K562 (cell line): ENCODE data around the gene PYY. TPM values are rescaled to one million over a fixed set of nuclear protein-coding genes. Genes with fewer than 3 reads are reported as not detected.

ENCODE experiments used
- ATAC-seq: fragments of 200-7000 bp; cut with Tn5 transposase; 3 replicates; pipeline ENCODE4 v1.9.1; 2020; ENCODE audit warnings: moderate library complexity
- BruUV-seq: library from RNA; stranded (reverse); fragments of 400-500 nt; replicated peaks from 2 replicates; lab custom pipeline; 2021; lab: Mats Ljungman, UMichigan
- CTCF ChIA-PET: fragments of 300-600 bp; formaldehyde crosslinking; extraction: SDS; loops from one replicate; lab custom pipeline; 2021; ENCODE audit warnings: low intra/inter-chr PET ratio; lab: Yijun Ruan, JAX
- POLR2A ChIA-PET: fragments of 300-600, 350-650 bp; sonication (Branson Sonifier 250); formaldehyde crosslinking; extraction: SDS; loops from one replicate; lab custom pipeline; 2021; ENCODE audit warnings: antibody characterized with exemption, inconsistent platforms; lab: Yijun Ruan, JAX
- DNase-seq, 4 experiments: peaks; one replicate each; pipeline versions ENCODE4 v3.0.0 to v3.0.0-alpha.2; 2011 to 2018; ENCODE audit warnings: low spot score in 3 of 4, mixed read lengths in 3 of 4; ENCODE audit errors: extremely low read depth in 1 of 4
- FAIRE-seq: peaks from 2 replicates; lab custom pipeline; 2011; peaks lifted over from hg19 to GRCh38; lab: Jason Lieb, UNC
- H2AFZ ChIP-seq: 2 replicates; pipeline ENCODE4 v1.6.0; 2011; ENCODE audit warnings: low read depth, low read length, control low read depth, inconsistent platforms
- H3K27ac ChIP-seq: fragments of 200-600 bp; 3 replicates; pipeline ENCODE4 v1.8.0; 2011; ENCODE audit warnings: low read depth, mild to moderate bottlenecking, control low read depth, inconsistent platforms, low read length, moderate library complexity, mixed read lengths; ENCODE audit errors: extremely low read depth
- H3K27me3 ChIP-seq, 2 experiments: fragments of 300-600 bp in 1 of 2; 2 replicates in 1 of 2; 3 replicates in 1 of 2; pipeline versions ENCODE4 v1.6.0 to v1.8.0; 2011; ENCODE audit warnings: inconsistent platforms in 2 of 2, low read length in 2 of 2, mild to moderate bottlenecking in 1 of 2, mixed read lengths in 1 of 2, moderate library complexity in 1 of 2; ENCODE audit not compliant: control insufficient read depth in 2 of 2, insufficient read depth in 2 of 2
- H3K36me3 ChIP-seq: fragments of 300-600 bp; 3 replicates; pipeline ENCODE4 v1.8.0; 2011; ENCODE audit warnings: mild to moderate bottlenecking, low read length, inconsistent platforms; ENCODE audit not compliant: control insufficient read depth, insufficient read depth
- H3K4me1 ChIP-seq, 2 experiments: fragments of 200-600 bp in 1 of 2; replicated peaks in 1 of 2; 2 replicates in 1 of 2; 3 replicates in 1 of 2; pipeline versions ENCODE4 v1.5.1 to v1.8.0; 2011; ENCODE audit warnings: inconsistent platforms in 2 of 2, low read length in 2 of 2, mild to moderate bottlenecking in 1 of 2, mixed read lengths in 1 of 2, moderate library complexity in 1 of 2; ENCODE audit not compliant: control insufficient read depth in 2 of 2, insufficient read depth in 2 of 2
- H3K4me2 ChIP-seq: 2 replicates; pipeline ENCODE4 v1.6.1; 2011; ENCODE audit warnings: low read length, control low read depth, inconsistent platforms, mixed read lengths; ENCODE audit not compliant: insufficient read depth
- H3K4me3 ChIP-seq: fragments of 200-600 bp; sonication (generic), shearing (Covaris generic); 2 replicates; pipeline ENCODE4 v1.5.1; 2016; ENCODE audit warnings: control low read depth, inconsistent platforms
- H3K79me2 ChIP-seq: fragments of 200-600 bp; 3 replicates; pipeline ENCODE4 v1.8.0; 2011; ENCODE audit warnings: low read length, inconsistent platforms; ENCODE audit not compliant: control insufficient read depth, insufficient read depth
- H3K9ac ChIP-seq, 2 experiments: 2 replicates each; pipeline versions ENCODE4 v1.6.0 to v1.6.1; 2011; ENCODE audit warnings: low read depth in 2 of 2, low read length in 2 of 2, control low read depth in 1 of 2, inconsistent platforms in 1 of 2, mild to moderate bottlenecking in 1 of 2, mixed read lengths in 1 of 2; ENCODE audit not compliant: insufficient read depth in 1 of 2
- H3K9me1 ChIP-seq: one replicate; pipeline ENCODE4 v1.6.0; 2011; ENCODE audit warnings: inconsistent platforms, mild to moderate bottlenecking, low read length, moderate library complexity; ENCODE audit not compliant: control insufficient read depth, insufficient read depth
- H3K9me3 ChIP-seq: replicated peaks from 2 replicates; pipeline ENCODE4 v1.5.1; 2011; ENCODE audit warnings: low read depth, low read length, inconsistent platforms; ENCODE audit not compliant: control insufficient read depth, insufficient read depth
- H4K20me1 ChIP-seq: replicated peaks from 2 replicates; pipeline ENCODE4 v1.6.1; 2011; ENCODE audit warnings: low read length, inconsistent platforms, mixed read lengths; ENCODE audit not compliant: control insufficient read depth, insufficient read depth
- BACH1 ChIP-seq: fragments of 200-800 bp; sonication (Bioruptor generic); IDR thresholded peaks from 2 replicates; pipeline ENCODE4 v1.6.1; 2016; ENCODE audit warnings: missing genetic modification characterization, missing compliant biosample characterization
- EGR1 ChIP-seq: fragments of 450-650 bp; conservative IDR thresholded peaks from 2 replicates; pipeline ENCODE4 v1.6.1; 2017; ENCODE audit warnings: mild to moderate bottlenecking
- FOXK2 ChIP-seq, 2 experiments: fragments of 450-650 bp; IDR thresholded peaks in 1 of 2; conservative IDR thresholded peaks in 1 of 2; 2 replicates each; pipeline ENCODE4 v1.6.1; 2016; ENCODE audit warnings: low read depth in 2 of 2, mild to moderate bottlenecking in 1 of 2
- JUND ChIP-seq, 2 experiments: IDR thresholded peaks; 2 replicates in 1 of 2; 3 replicates in 1 of 2; pipeline ENCODE4 v1.6.1; 2011; ENCODE audit warnings: borderline replicate concordance in 2 of 2, low read depth in 2 of 2, low read length in 2 of 2, improper control_type of control experiment in 1 of 2, missing biosample characterization in 1 of 2, missing genetic modification characterization in 1 of 2, missing genetic modification reagents in 1 of 2
- MCM3 ChIP-seq: fragments of 450-650 bp; IDR thresholded peaks from 2 replicates; pipeline ENCODE4 v1.6.1; 2016
- PBX2 ChIP-seq, 2 experiments: IDR thresholded peaks in 1 of 2; conservative IDR thresholded peaks in 1 of 2; 2 replicates each; pipeline ENCODE4 v1.6.1; 2016; ENCODE audit warnings: low read depth in 2 of 2, mild to moderate bottlenecking in 1 of 2, missing compliant biosample characterization in 1 of 2, missing genetic modification characterization in 1 of 2, moderate library complexity in 1 of 2
- PHF21A ChIP-seq: fragments of 450-650 bp; IDR thresholded peaks from 2 replicates; pipeline ENCODE4 v1.6.1; 2017; ENCODE audit warnings: low read depth, borderline replicate concordance
- POLR2AphosphoS5 ChIP-seq: IDR thresholded peaks from 2 replicates; pipeline ENCODE4 v1.6.1; 2011; ENCODE audit warnings: mild to moderate bottlenecking, low read depth, low read length, moderate library complexity; ENCODE audit not compliant: control insufficient read depth, insufficient read depth
- RBM39 ChIP-seq: fragments of 200-400 bp; formaldehyde crosslinking; optimal IDR thresholded peaks from 2 replicates; pipeline ENCODE3; 2018; ENCODE audit warnings: low read depth, low read length
- SNRNP70 ChIP-seq: fragments of 200-400 bp; formaldehyde crosslinking; optimal IDR thresholded peaks from 2 replicates; pipeline ENCODE3; 2017; ENCODE audit warnings: low read depth, low read length
- TGIF2 ChIP-seq: sonication (generic); formaldehyde crosslinking; IDR thresholded peaks from 2 replicates; pipeline ENCODE4 v1.8.1; 2022; ENCODE audit warnings: mild to moderate bottlenecking, missing genetic modification reagents, moderate library complexity
- ZFP36 ChIP-seq: fragments of 150-350 bp; IDR thresholded peaks from 2 replicates; pipeline ENCODE4 v1.6.1; 2018; ENCODE audit warnings: low read length, low read depth; ENCODE audit not compliant: partially characterized antibody
- ZNF324 ChIP-seq: fragments of 250-450 bp; sonication (Bioruptor Pico); IDR thresholded peaks from 2 replicates; pipeline ENCODE4 v1.4.0; 2020; ENCODE audit warnings: mild to moderate bottlenecking
- ZNF609 ChIP-seq: sonication (generic); formaldehyde crosslinking; IDR thresholded peaks from 2 replicates; pipeline ENCODE4 v1.8.1; 2023; ENCODE audit warnings: missing genetic modification reagents, mild to moderate bottlenecking, borderline replicate concordance
- WGBS: fragments of 100-300 bp; shearing (Covaris generic); methylation state at CpG from one replicate; pipeline ENCODE4 v1.1.6; 2016; ENCODE audit warnings: low coverage, mixed read lengths; ENCODE audit not compliant: insufficient coverage; ENCODE audit errors: missing lambda C conversion rate; 5-methylcytosine and 5-hydroxymethylcytosine counted together
- in situ Hi-C: fragments of 300-500 bp; cut with MboI; formaldehyde crosslinking; loops from 4 replicates; pipeline ENCODE4 v1.15.0; 2018; ENCODE audit warnings: inconsistent platforms, mixed read lengths
- intact Hi-C: fragments of 100-400 bp; cut with micrococcal nuclease; formaldehyde crosslinking; loops from 2 replicates; pipeline ENCODE4 v1.14.2; 2022
- polyA plus RNA-seq, 8 experiments: library from polyadenylated mRNA; depleted of rRNA in 4 of 8; stranded (reverse) in 5 of 8; unstranded in 3 of 8; fragments of >200 nt; fragmentation: Nextera tagmentation in 2 of 8; fragmentation: Illumina TruSeq in 1 of 8; extraction: Ambion mirVana in 2 of 8; extraction: Trizol in 1 of 8; gene quantifications; 2 replicates each; pipeline versions ENCODE4 v1.2.1 to v1.2.3, GENCODE V29; 2011 to 2014; ENCODE audit warnings: inconsistent platforms in 1 of 8, missing spikeins in 1 of 8
- total RNA-seq, 7 experiments: library from RNA; depleted of rRNA in 6 of 7; stranded (reverse); fragments of >200 nt in 6 of 7; fragmentation: Illumina TruSeq in 2 of 7; extraction: Trizol in 2 of 7; gene quantifications; 2 replicates each; pipeline versions ENCODE4 v1.2.1 to v1.2.3, GENCODE V29; 2011 to 2021; ENCODE audit warnings: low replicate concordance in 1 of 7

Gene PYY
- total and polyA plus RNA-seq, 9 of the 15 experiments (the other 6 are each of a cell fraction or from before 2014, with no cell fraction given): not detected

- Histone ChIP-seq H3K36me3 (no peaks in the 10 kb centered on the region), H2AFZ (peak overlapping the region; percentile 70; the same call in 1 of the 2 replicates), H3K9me1 (no peaks in the 10 kb centered on the region), H3K9me3 (no peaks in the 10 kb centered on the region), H3K9ac (no peak overlapping the region; a peak in 1 of 4 replicates), H3K79me2 (no peaks in the 10 kb centered on the region), H3K4me2 (no peak overlapping the region), H3K4me1 (no peaks in the 10 kb centered on the region), H3K27ac (no peak overlapping the region), H3K27me3 (peaks cover 18 to 39% of the 10 kb centered on the region in 2 experiments; a peak in 4 of 5 replicates), H4K20me1 (0 out of 2 replicates have a peak, but pooled peaks cover 4% of the 10 kb centered on the region), H3K4me3 (no peak overlapping the region)
- DNase-seq (no peak), ATAC-seq (no peak; the same call in 2 of the 3 replicates), FAIRE-seq (peak; percentile 26)
- in situ Hi-C loops: no loop called here
- POLR2A ChIA-PET: interaction anchor here (0.7 to 0.8 kb wide), 3 partner anchors 13 to 41 kb away, joined by 3 to 5 read pairs (median 3); partner anchors contain the start of gene PYY
- WGBS: 6% methylated on average over 9 of the region's 9 CpGs
- no TSS peak for BruUV-seq
- intact Hi-C loops: no loop called here
- CTCF ChIA-PET: no interaction called here
- no peak for TF ChIP-seq ZNF609
- no peak for TF ChIP-seq ZNF324
- TF ChIP-seq RBM39: no peak
- TF ChIP-seq PHF21A: no peak
- no peak for TF ChIP-seq FOXK2 (conservative IDR thresholded peaks at IDR 0.05 in 1 of 2, IDR thresholded peaks at IDR 0.05 in 1 of 2; ENCODE audit: low read depth in 2 of 2)
- no peak for TF ChIP-seq PBX2 (CRISPR knock-in tag; IDR thresholded peaks at IDR 0.05; ENCODE audit: low read depth)
- TF ChIP-seq PBX2 (tag; conservative IDR thresholded peaks at IDR 0.05; ENCODE audit: low read depth): no peak
- TF ChIP-seq BACH1 (tag): no peak
- no peak for TF ChIP-seq TGIF2
- TF ChIP-seq POLR2AphosphoS5: no peak
- TF ChIP-seq JUND (IDR thresholded peaks at IDR 0.05; ENCODE audit: borderline replicate concordance, low read depth, low read length): no peak
- TF ChIP-seq JUND (tag; IDR thresholded peaks at IDR 0.05; ENCODE audit: borderline replicate concordance, low read depth, low read length): no peak
- TF ChIP-seq SNRNP70: no peak
- TF ChIP-seq ZFP36: no peak
- no peak for TF ChIP-seq MCM3
- TF ChIP-seq EGR1: no peak
Measured at GRCh38 chr17:43967251-43967875, 13.6 kb upstream of the PYY start.
